CD4-positive, alpha-beta T cell treated with Interleukin-10 for 1 hour (primary cell): ENCODE results near the gene ATP5F1B.
"Not testable (repeated sequence)": the region's sequence is repeated elsewhere in the genome, so short reads cannot be mapped to it uniquely, and the experiment has no call there.

Experiments used
- DNase-seq: peaks from one replicate; pipeline ENCODE4 v3.0.0-alpha.2; 2020

Gene ATP5F1B

GRCh38 chr12:56645717-56646446, at the start of gene ATP5F1B:
Gene ATP5F1B, minus strand, starts transcription at chr12:56645984. Its CDS starts 21 bp downstream, at chr12:56645963.
- DNase-seq = peak; percentile 97

GRCh38 chr12:56694161-56694560, 48.4 kb upstream of the ATP5F1B start:
- DNase-seq = no peak

GRCh38 chr12:56688846-56689109, 43.0 kb upstream of the ATP5F1B start:
- DNase-seq = no peak

- peak; percentile 98 for DNase-seq
Measured at GRCh38 chr12:56688129-56688845, 42.5 kb upstream of the ATP5F1B start, which contains the start of gene PTGES3. Gene PTGES3, minus strand, starts transcription at chr12:56688284. Its CDS starts 285 bp downstream, at chr12:56687999.

GRCh38 chr12:56687223-56688128, 41.7 kb upstream of the ATP5F1B start:
- DNase-seq = peak; percentile 71

- peak; percentile 29 for DNase-seq
Measured at GRCh38 chr12:56684745-56685359, 39.1 kb upstream of the ATP5F1B start.

- DNase-seq = no peak
Measured at GRCh38 chr12:56682323-56682722, 36.5 kb upstream of the ATP5F1B start.

GRCh38 chr12:56679883-56680575, 34.2 kb upstream of the ATP5F1B start:
- DNase-seq = no peak

- DNase-seq = no peak
Measured at GRCh38 chr12:56678852-56679251, 33.1 kb upstream of the ATP5F1B start.

GRCh38 chr12:56677680-56678079, 31.9 kb upstream of the ATP5F1B start:
- DNase-seq = no peak

- DNase-seq = no peak
Measured at GRCh38 chr12:56676851-56677580, 31.2 kb upstream of the ATP5F1B start.

GRCh38 chr12:56671608-56672007, 25.8 kb upstream of the ATP5F1B start:
- DNase-seq = no peak

- DNase-seq = no peak
Measured at GRCh38 chr12:56670836-56671235, 25.1 kb upstream of the ATP5F1B start.

- no peak for DNase-seq
Measured at GRCh38 chr12:56668197-56668457, 22.3 kb upstream of the ATP5F1B start.

- no peak for DNase-seq
Measured at GRCh38 chr12:56661979-56662638, 16.3 kb upstream of the ATP5F1B start.

- no peak for DNase-seq
Measured at GRCh38 chr12:56661560-56661959, 15.8 kb upstream of the ATP5F1B start.

GRCh38 chr12:56658921-56659320, 13.1 kb upstream of the ATP5F1B start:
- DNase-seq = no peak

- no peak for DNase-seq
Measured at GRCh38 chr12:56657416-56658379, 11.9 kb upstream of the ATP5F1B start.

GRCh38 chr12:56653781-56654180, 8.0 kb upstream of the ATP5F1B start:
- DNase-seq = not testable (repeated sequence)

GRCh38 chr12:56648023-56648422, 2.2 kb upstream of the ATP5F1B start:
- not testable (repeated sequence) for DNase-seq
